Measurements from ENCODE around the gene CAVIN3. TPM values are rescaled to one million over a fixed set of nuclear protein-coding genes. Genes with fewer than 3 reads are reported as not detected.

Gene CAVIN3
- total RNA-seq, 1 experiment from 2014 or later, result 11.2 TPM

- no peak overlapping the region for H3K27ac Mint-ChIP-seq (ENCODE audit: unreplicated experiment)
- ChIA-PET CTCF (interaction anchor here (0.7 kb wide), 1 partner anchor 118 kb away, joined by 4 read pairs; no protein-coding TSS in a partner anchor), POLR2A (no interaction called here)
- no peak for TF ChIP-seq CTCF (IDR thresholded peaks at IDR 0.05; ENCODE audit: insufficient read depth in 1 of 2, low read depth in 1 of 2, low read length in 1 of 2, severe bottlenecking in 1 of 2, unreplicated experiment in 1 of 2)
- no peaks in the 10 kb centered on the region for H3K27me3 Mint-ChIP-seq (ENCODE audit: insufficient read depth, unreplicated experiment)
- Histone ChIP-seq H3K4me1 (no peaks in the 10 kb centered on the region), H3K27me3 (replicated peaks; ENCODE audit: control insufficient read depth, insufficient read depth, low read length) (no peaks in the 10 kb centered on the region), H3K36me3 (ENCODE audit: control insufficient read depth, insufficient read depth, low read length) (no peaks in the 10 kb centered on the region), H3K9me3 (no peaks in the 10 kb centered on the region), H3K4me3 (ENCODE audit: low read depth, low read length) (no peak overlapping the region)
- intact Hi-C loops (cut with micrococcal nuclease; ENCODE audit: unreplicated experiment), result loop anchor here (2.0 kb wide), 1 partner anchor 278 kb away; no protein-coding TSS in a partner anchor
- H3K4me3 Mint-ChIP-seq (ENCODE audit: unreplicated experiment), result no peak overlapping the region
- H3K9me3 Mint-ChIP-seq (ENCODE audit: unreplicated experiment), result no peaks in the 10 kb centered on the region
- no peaks in the 10 kb centered on the region for H3K4me1 Mint-ChIP-seq (ENCODE audit: low read depth, unreplicated experiment)
- DNase-seq, result no peak
- no TSS peak for BruUV-seq (replicated peaks)
- H3K36me3 Mint-ChIP-seq (ENCODE audit: insufficient read depth, unreplicated experiment), result no peaks in the 10 kb centered on the region
These were observed 19.2 kb downstream of the CAVIN3 start for GRCh38 chr11:6301096-6301495.

GRCh38 chr11:6300325-6300724, 20.0 kb downstream of the CAVIN3 start:
- Histone ChIP-seq H3K36me3 (ENCODE audit: control insufficient read depth, insufficient read depth, low read length) (no peaks in the 10 kb centered on the region), H3K27me3 (replicated peaks; ENCODE audit: control insufficient read depth, insufficient read depth, low read length) (no peaks in the 10 kb centered on the region), H3K9me3 (no peaks in the 10 kb centered on the region), H3K4me3 (ENCODE audit: low read depth, low read length) (no peak overlapping the region), H3K4me1 (no peaks in the 10 kb centered on the region)
- no peak overlapping the region for H3K4me3 Mint-ChIP-seq (ENCODE audit: unreplicated experiment)
- no TSS peak for BruUV-seq (replicated peaks)
- CTCF ChIA-PET, result interaction anchor here (0.7 kb wide), 1 partner anchor 29 kb away, joined by 3 read pairs; no protein-coding TSS in a partner anchor
- POLR2A ChIA-PET, result no interaction called here
- no peaks in the 10 kb centered on the region for H3K27me3 Mint-ChIP-seq (ENCODE audit: insufficient read depth, unreplicated experiment)
- DNase-seq, result no peak
- intact Hi-C loops (cut with micrococcal nuclease; ENCODE audit: unreplicated experiment), result loop anchor here (2.0 kb wide), 1 partner anchor 278 kb away; no protein-coding TSS in a partner anchor
- no peaks in the 10 kb centered on the region for H3K9me3 Mint-ChIP-seq (ENCODE audit: unreplicated experiment)
- H3K36me3 Mint-ChIP-seq (ENCODE audit: insufficient read depth, unreplicated experiment), result no peaks in the 10 kb centered on the region
- no peak overlapping the region for H3K27ac Mint-ChIP-seq (ENCODE audit: unreplicated experiment)
- H3K4me1 Mint-ChIP-seq (ENCODE audit: low read depth, unreplicated experiment), result no peaks in the 10 kb centered on the region
- no peak for TF ChIP-seq CTCF (IDR thresholded peaks at IDR 0.05; ENCODE audit: insufficient read depth in 1 of 2, low read depth in 1 of 2, low read length in 1 of 2, severe bottlenecking in 1 of 2, unreplicated experiment in 1 of 2)

- no peaks in the 10 kb centered on the region for H3K36me3 ChIP-seq (ENCODE audit: control insufficient read depth, insufficient read depth, low read length)
These were observed 21.7 kb downstream of the CAVIN3 start for GRCh38 chr11:6298605-6299004.

More at GRCh38 chr11:6298605-6299004, 21.7 kb downstream of the CAVIN3 start:
- no peak overlapping the region for H3K4me3 Mint-ChIP-seq (ENCODE audit: unreplicated experiment)
- intact Hi-C loops (cut with micrococcal nuclease; ENCODE audit: unreplicated experiment), result loop anchor here (1.0 to 5.0 kb wide), 4 partner anchors 18 to 61 kb away; partner anchors contain the start of gene CNGA4
- H3K27ac Mint-ChIP-seq (ENCODE audit: unreplicated experiment), result no peak overlapping the region
- TF ChIP-seq CTCF (IDR thresholded peaks at IDR 0.05; ENCODE audit: insufficient read depth in 1 of 2, low read depth in 1 of 2, low read length in 1 of 2, severe bottlenecking in 1 of 2, unreplicated experiment in 1 of 2), result peak; percentile 75 to 96
- no TSS peak for BruUV-seq (replicated peaks)
- no peaks in the 10 kb centered on the region for H3K27me3 Mint-ChIP-seq (ENCODE audit: insufficient read depth, unreplicated experiment)
- Histone ChIP-seq H3K4me1 (no peaks in the 10 kb centered on the region), H3K4me3 (ENCODE audit: low read depth, low read length) (no peak overlapping the region), H3K27me3 (replicated peaks; ENCODE audit: control insufficient read depth, insufficient read depth, low read length) (no peaks in the 10 kb centered on the region), H3K9me3 (no peaks in the 10 kb centered on the region)
- peak; percentile 72 to 76 for DNase-seq
- H3K36me3 Mint-ChIP-seq (ENCODE audit: insufficient read depth, unreplicated experiment), result no peaks in the 10 kb centered on the region
- H3K9me3 Mint-ChIP-seq (ENCODE audit: unreplicated experiment), result no peaks in the 10 kb centered on the region
- ChIA-PET CTCF (interaction anchor here (0.5 to 2.0 kb wide), 16 partner anchors 8 to 306 kb away, joined by 3 to 20 read pairs (median 4); partner anchors contain the start of gene FHIP1B), POLR2A (no interaction called here)
- H3K4me1 Mint-ChIP-seq (ENCODE audit: low read depth, unreplicated experiment), result no peaks in the 10 kb centered on the region
